Activated naive CD8-positive, alpha-beta T cell treated with anti-CD3 and anti-CD28 coated beads, Interleukin-2, amount 50 U/mL, for 24 hours (primary cell): ENCODE results near the gene TAOK2.
"Not testable (repeated sequence)": the region's sequence is repeated elsewhere in the genome, so short reads cannot be mapped to it uniquely, and the experiment has no call there.

ENCODE experiments used
- ATAC-seq: fragments of 150-1000 bp; cut with Tn5 transposase; one replicate; pipeline ENCODE4 v1.10.0; 2021
- DNase-seq: peaks from one replicate; pipeline ENCODE4 v3.0.0; 2021
- H3K27ac Mint-ChIP-seq: one replicate; pipeline ENCODE4 v1.8.0; 2021; ENCODE audit warnings: mild to moderate bottlenecking, mixed read lengths
- H3K27me3 Mint-ChIP-seq: one replicate; pipeline ENCODE4 v1.8.0; 2021; ENCODE audit warnings: mixed read lengths
- H3K36me3 Mint-ChIP-seq: one replicate; pipeline ENCODE4 v1.8.0; 2021; ENCODE audit warnings: low read depth, mixed read lengths
- H3K4me1 Mint-ChIP-seq: one replicate; pipeline ENCODE4 v1.8.0; 2021; ENCODE audit warnings: mixed read lengths
- H3K4me3 Mint-ChIP-seq: one replicate; pipeline ENCODE4 v1.8.0; 2021; ENCODE audit warnings: mild to moderate bottlenecking, moderate library complexity, mixed read lengths
- H3K9me3 Mint-ChIP-seq: one replicate; pipeline ENCODE4 v1.8.0; 2021; ENCODE audit warnings: mixed read lengths

The TAOK2 gene

GRCh38 chr16:30027588-30028437 is 54.1 kb downstream of the TAOK2 start:
- Mint-ChIP-seq H3K9me3 (no peaks in the 10 kb centered on the region), H3K4me3 (no peak overlapping the region), H3K27me3 (peaks cover 53% of the 10 kb centered on the region), H3K27ac (no peak overlapping the region), H3K36me3 (no peaks in the 10 kb centered on the region), H3K4me1 (peaks cover 10% of the 10 kb centered on the region)
- no peak for ATAC-seq
- no peak for DNase-seq

GRCh38 chr16:30028438-30029076 is 54.9 kb downstream of the TAOK2 start:
- ATAC-seq = no peak
- Mint-ChIP-seq H3K4me3 (no peak overlapping the region), H3K36me3 (no peaks in the 10 kb centered on the region), H3K27ac (no peak overlapping the region), H3K9me3 (no peaks in the 10 kb centered on the region), H3K27me3 (peaks cover 58% of the 10 kb centered on the region), H3K4me1 (peaks cover 12% of the 10 kb centered on the region)
- DNase-seq = no peak

- Mint-ChIP-seq H3K4me1 (peaks cover 12% of the 10 kb centered on the region), H3K27ac (no peak overlapping the region), H3K9me3 (no peaks in the 10 kb centered on the region), H3K36me3 (no peaks in the 10 kb centered on the region), H3K4me3 (peak overlapping the region; percentile 21), H3K27me3 (peaks cover 61% of the 10 kb centered on the region)
- ATAC-seq = no peak
- DNase-seq = no peak
Observed at GRCh38 chr16:30030011-30030685, 56.5 kb downstream of the TAOK2 start.

- H3K27me3 Mint-ChIP-seq = peaks cover 65% of the 10 kb centered on the region
- ATAC-seq (no peak), DNase-seq (no peak)
- no peak within 1 kb of the TSS for H3K27ac Mint-ChIP-seq
- no peaks in the 10 kb centered on the region for H3K36me3 Mint-ChIP-seq
- H3K4me3 Mint-ChIP-seq = peak within 1 kb of the TSS; percentile 21
- peaks cover 12% of the 10 kb centered on the region for H3K4me1 Mint-ChIP-seq
- no peaks in the 10 kb centered on the region for H3K9me3 Mint-ChIP-seq
Observed at GRCh38 chr16:30030841-30031413, 57.3 kb downstream of the TAOK2 start, which contains the start of gene TLCD3B. Gene TLCD3B, minus strand, starts transcription at chr16:30031271. Its CDS starts 744 bp downstream, at chr16:30030527.

- H3K27me3 Mint-ChIP-seq = peaks cover 62% of the 10 kb centered on the region
- no peak overlapping the region for H3K27ac Mint-ChIP-seq
- no peak overlapping the region for H3K4me3 Mint-ChIP-seq
- H3K4me1 Mint-ChIP-seq = peaks cover 12% of the 10 kb centered on the region
- no peaks in the 10 kb centered on the region for H3K36me3 Mint-ChIP-seq
- ATAC-seq = no peak
- no peaks in the 10 kb centered on the region for H3K9me3 Mint-ChIP-seq
- no peak for DNase-seq
Observed at GRCh38 chr16:30031477-30031918, 57.8 kb downstream of the TAOK2 start.

GRCh38 chr16:30032083-30032819 is 58.6 kb downstream of the TAOK2 start:
- Mint-ChIP-seq H3K4me1 (peaks cover 12% of the 10 kb centered on the region), H3K4me3 (no peak overlapping the region), H3K9me3 (no peaks in the 10 kb centered on the region), H3K36me3 (no peaks in the 10 kb centered on the region), H3K27me3 (peaks cover 55% of the 10 kb centered on the region), H3K27ac (no peak overlapping the region)
- ATAC-seq (peak; percentile 41), DNase-seq (peak; percentile 69)

DNA sequence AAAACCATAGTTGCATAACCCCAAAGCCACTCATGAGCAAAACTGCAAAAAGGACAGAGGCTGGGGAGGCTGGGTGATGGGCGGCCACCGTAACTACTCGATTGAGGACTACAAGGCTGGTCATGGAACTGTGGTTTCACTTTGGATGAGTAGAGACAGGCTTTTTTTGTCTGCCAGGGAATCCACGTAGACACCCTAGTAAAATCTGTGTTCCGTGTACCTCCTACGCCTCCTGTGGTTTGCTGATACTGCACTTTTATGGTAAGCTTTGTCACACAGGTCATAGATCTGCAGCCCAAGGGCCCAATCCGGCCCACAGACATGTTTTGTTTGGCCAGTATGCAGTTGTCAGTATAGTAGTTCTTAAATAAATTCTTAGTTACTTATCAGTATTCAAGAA is 59.6 kb downstream of the TAOK2 start:
- H3K4me3 Mint-ChIP-seq = no peak overlapping the region
- no peaks in the 10 kb centered on the region for H3K36me3 Mint-ChIP-seq
- H3K27ac Mint-ChIP-seq = no peak overlapping the region
- H3K4me1 Mint-ChIP-seq = peaks cover 12% of the 10 kb centered on the region
- peaks cover 47% of the 10 kb centered on the region for H3K27me3 Mint-ChIP-seq
- ATAC-seq (peak; percentile 9), DNase-seq (no peak)
- H3K9me3 Mint-ChIP-seq = no peaks in the 10 kb centered on the region

- Mint-ChIP-seq H3K4me1 (peaks cover under 1% of the 10 kb centered on the region), H3K36me3 (no peaks in the 10 kb centered on the region), H3K4me3 (no peak overlapping the region), H3K27ac (no peak overlapping the region), H3K9me3 (no peaks in the 10 kb centered on the region), H3K27me3 (peaks cover 9% of the 10 kb centered on the region)
- no peak for DNase-seq
- no peak for ATAC-seq
Observed at GRCh38 chr16:30040221-30040620, 66.6 kb downstream of the TAOK2 start.

GRCh38 chr16:30040690-30041089 is 67.0 kb downstream of the TAOK2 start:
- ATAC-seq, H3K4me1 Mint-ChIP-seq, H3K4me3 Mint-ChIP-seq, H3K27me3 Mint-ChIP-seq, H3K9me3 Mint-ChIP-seq, H3K36me3 Mint-ChIP-seq, DNase-seq, H3K27ac Mint-ChIP-seq: not testable (repeated sequence)

GRCh38 chr16:30041841-30042240 is 68.2 kb downstream of the TAOK2 start:
- Mint-ChIP-seq H3K9me3 (no peaks in the 10 kb centered on the region), H3K27me3 (peaks cover 5% of the 10 kb centered on the region), H3K36me3 (no peaks in the 10 kb centered on the region), H3K4me3 (no peak overlapping the region), H3K4me1 (peaks cover 3% of the 10 kb centered on the region), H3K27ac (no peak overlapping the region)
- ATAC-seq = no peak
- DNase-seq = no peak
